PFSK-1 (cell line): ENCODE measurements around the gene ABCC8.

Experiments
- POLR2AphosphoS5 ChIP-seq: IDR thresholded peaks from 2 replicates; pipeline ENCODE4 v1.6.1; 2012; ENCODE audit warnings: low read depth, mild to moderate bottlenecking, control low read depth, low read length, moderate library complexity
- SIN3A ChIP-seq: IDR thresholded peaks from 2 replicates; pipeline ENCODE4 v1.6.1; 2012; ENCODE audit warnings: mild to moderate bottlenecking, low read length, moderate library complexity, borderline replicate concordance; ENCODE audit not compliant: insufficient read depth

DNA sequence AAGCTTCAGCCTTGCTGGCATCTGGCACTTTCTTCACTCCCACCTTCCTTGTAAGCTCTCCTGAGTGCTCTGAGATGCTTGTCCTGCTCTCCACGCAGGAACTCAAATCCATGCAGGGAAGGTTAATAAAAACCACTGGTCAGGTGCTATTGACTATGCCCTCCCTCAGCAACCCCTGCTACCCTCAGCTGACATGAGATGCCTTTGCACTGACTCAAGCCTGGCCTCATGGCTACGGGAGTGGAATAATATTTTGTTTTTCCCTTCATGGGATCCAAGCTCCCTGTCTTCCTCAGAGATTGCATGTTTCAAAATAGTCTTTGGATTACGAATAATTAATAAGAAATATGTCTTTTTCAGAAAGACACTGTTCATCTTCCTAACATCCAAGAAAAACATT lies 31.7 kb upstream of the ABCC8 start:
- no peak for TF ChIP-seq SIN3A
- TF ChIP-seq POLR2AphosphoS5 = no peak
